HG03460 (cell line): ENCODE results near the gene EXTL1.

Experiments used
- ATAC-seq: cut with Tn5 transposase; IDR thresholded peaks from one replicate; pipeline ENCODE4 v1.9.1; 2021; ENCODE audit not compliant: unreplicated experiment

EXTL1 gene

GRCh38 chr1:26023826-26024225, 2.3 kb downstream of the EXTL1 start:
- no peak for ATAC-seq

- no peak for ATAC-seq
These were observed 3.5 kb downstream of the EXTL1 start for GRCh38 chr1:26025060-26025459.

GRCh38 chr1:26025517-26025916, 3.9 kb downstream of the EXTL1 start:
- no peak for ATAC-seq

- no peak for ATAC-seq
These were observed 6.3 kb downstream of the EXTL1 start for GRCh38 chr1:26027716-26028489.

GRCh38 chr1:26028490-26028980, 7.0 kb downstream of the EXTL1 start:
- ATAC-seq: no peak

- no peak for ATAC-seq
These were observed 7.7 kb downstream of the EXTL1 start for GRCh38 chr1:26029054-26029863.

GRCh38 chr1:26029864-26030481, 8.4 kb downstream of the EXTL1 start:
- ATAC-seq: no peak

GRCh38 chr1:26031196-26031595, 9.6 kb downstream of the EXTL1 start:
- no peak for ATAC-seq

- no peak for ATAC-seq
These were observed 10.1 kb downstream of the EXTL1 start for GRCh38 chr1:26031611-26032220.

- no peak for ATAC-seq
These were observed 11.2 kb downstream of the EXTL1 start for GRCh38 chr1:26032656-26033357.

- ATAC-seq: no peak
These were observed 13.1 kb downstream of the EXTL1 start for GRCh38 chr1:26034504-26035202.

- ATAC-seq: peak; percentile 88
These were observed 13.8 kb downstream of the EXTL1 start for GRCh38 chr1:26035203-26035958.

GRCh38 chr1:26035959-26036755, 14.6 kb downstream of the EXTL1 start:
- peak; percentile 61 for ATAC-seq

- no peak for ATAC-seq
These were observed 15.2 kb downstream of the EXTL1 start for GRCh38 chr1:26036756-26037281.

GRCh38 chr1:26037904-26038303, 16.3 kb downstream of the EXTL1 start:
- ATAC-seq: no peak

- ATAC-seq: no peak
These were observed 16.9 kb downstream of the EXTL1 start for GRCh38 chr1:26038477-26038876.

GRCh38 chr1:26038904-26039303, 17.3 kb downstream of the EXTL1 start:
- no peak for ATAC-seq

- ATAC-seq: no peak
These were observed 19.8 kb downstream of the EXTL1 start for GRCh38 chr1:26041401-26041800.
